WI38 (cell line): Measurements from ENCODE around the gene DENND4C.

Experiments used
- H3K4me3 ChIP-seq: 2 replicates; pipeline ENCODE4 v1.5.1; 2011; ENCODE audit warnings: low read depth, mild to moderate bottlenecking, control low read depth, low read length
- TF ChIP-seq, protein P1 (sequence below): IDR thresholded peaks from 2 replicates; pipeline ENCODE4 v1.5.1; 2012; ENCODE audit warnings: low read depth, mild to moderate bottlenecking, control low read depth, low read length

The DENND4C gene

DNA sequence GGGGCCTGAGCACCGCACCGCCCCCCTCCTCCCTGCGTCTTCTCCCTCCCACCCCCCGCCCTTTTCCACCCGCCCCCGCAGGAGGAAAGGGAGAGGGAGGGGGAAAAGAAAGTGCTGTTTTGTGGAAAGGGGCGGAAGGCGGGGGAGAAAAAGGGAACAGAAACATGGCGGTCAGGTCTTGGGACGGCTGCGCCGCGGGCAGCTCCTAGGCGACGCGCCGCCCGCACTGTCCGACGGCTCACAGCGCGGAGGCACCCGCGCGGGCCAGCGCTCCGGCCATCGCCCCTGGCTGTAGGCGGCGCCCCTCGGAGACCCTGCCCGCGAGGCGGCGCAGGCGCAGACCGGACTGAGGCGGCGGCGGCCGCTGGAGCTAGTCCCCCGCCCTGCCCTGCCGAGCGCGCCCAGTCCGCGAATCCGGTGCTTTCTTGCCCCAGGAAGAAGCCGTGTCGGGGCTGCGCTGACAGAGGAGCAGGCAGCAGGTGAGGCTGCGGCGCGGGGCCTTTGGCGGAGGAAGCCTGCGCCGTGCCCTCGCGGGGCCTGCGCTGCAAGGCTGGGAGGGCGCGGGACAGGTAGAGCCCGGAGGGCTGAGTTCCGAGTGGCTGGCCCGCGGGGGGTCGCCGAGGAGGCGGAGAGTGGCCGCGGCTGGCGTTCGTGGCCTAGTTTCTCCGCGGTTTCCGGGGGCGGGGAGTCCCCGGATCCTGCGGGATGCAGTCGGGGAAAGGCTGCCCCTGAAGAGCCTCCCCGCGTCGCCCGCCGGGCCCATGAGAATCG, at the start of gene DENND4C:
Gene DENND4C (plus strand): TSS at position 339 of the 771 bp plus-strand sequence. CDS start 45,482 bp downstream, outside the sequence.
- TF ChIP-seq, protein P1, sequence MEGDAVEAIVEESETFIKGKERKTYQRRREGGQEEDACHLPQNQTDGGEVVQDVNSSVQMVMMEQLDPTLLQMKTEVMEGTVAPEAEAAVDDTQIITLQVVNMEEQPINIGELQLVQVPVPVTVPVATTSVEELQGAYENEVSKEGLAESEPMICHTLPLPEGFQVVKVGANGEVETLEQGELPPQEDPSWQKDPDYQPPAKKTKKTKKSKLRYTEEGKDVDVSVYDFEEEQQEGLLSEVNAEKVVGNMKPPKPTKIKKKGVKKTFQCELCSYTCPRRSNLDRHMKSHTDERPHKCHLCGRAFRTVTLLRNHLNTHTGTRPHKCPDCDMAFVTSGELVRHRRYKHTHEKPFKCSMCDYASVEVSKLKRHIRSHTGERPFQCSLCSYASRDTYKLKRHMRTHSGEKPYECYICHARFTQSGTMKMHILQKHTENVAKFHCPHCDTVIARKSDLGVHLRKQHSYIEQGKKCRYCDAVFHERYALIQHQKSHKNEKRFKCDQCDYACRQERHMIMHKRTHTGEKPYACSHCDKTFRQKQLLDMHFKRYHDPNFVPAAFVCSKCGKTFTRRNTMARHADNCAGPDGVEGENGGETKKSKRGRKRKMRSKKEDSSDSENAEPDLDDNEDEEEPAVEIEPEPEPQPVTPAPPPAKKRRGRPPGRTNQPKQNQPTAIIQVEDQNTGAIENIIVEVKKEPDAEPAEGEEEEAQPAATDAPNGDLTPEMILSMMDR = no peak
- H3K4me3 ChIP-seq = peak within 1 kb of the TSS; percentile 93

DNA sequence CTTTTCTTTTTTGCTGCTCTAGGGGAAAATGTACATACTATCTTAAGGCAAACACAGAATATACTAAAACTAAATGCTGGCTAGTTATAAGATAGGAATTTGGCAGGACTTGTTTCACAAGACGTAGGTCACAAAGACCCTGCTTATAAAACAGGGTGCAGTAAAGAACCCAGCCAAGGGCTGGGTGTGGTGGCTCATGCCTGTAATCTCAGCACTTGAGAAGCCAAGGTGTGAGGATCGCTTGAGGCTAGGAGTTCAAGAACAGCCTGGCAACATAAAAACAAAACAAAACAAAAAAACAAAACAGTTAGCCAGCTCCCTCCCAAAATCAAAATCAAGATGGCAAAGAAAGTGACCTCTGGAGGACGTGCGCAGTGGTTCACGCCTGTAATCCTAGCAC, 49.5 kb upstream of the DENND4C start:
- no peak overlapping the region for H3K4me3 ChIP-seq
- TF ChIP-seq, protein P1 = no peak

DNA sequence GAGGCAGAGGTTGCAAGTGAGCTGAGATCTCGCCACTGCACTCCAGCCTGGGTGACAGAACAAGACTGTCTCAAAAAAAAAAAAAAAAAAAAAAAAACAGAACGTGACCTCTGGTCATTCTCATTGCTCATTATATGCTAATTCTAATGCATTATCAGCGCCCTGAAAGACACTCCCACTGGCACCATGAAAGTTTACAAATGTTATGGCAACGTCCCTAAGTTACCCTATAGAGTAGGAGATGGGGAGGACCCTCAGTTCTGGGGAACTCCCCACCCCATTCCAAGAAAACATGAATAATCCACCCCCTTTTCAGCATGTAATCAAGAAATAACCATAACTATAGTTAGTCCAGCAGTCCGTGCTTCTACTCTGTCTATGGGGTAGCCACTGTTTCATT, 48.9 kb upstream of the DENND4C start:
- TF ChIP-seq, protein P1 = no peak
- H3K4me3 ChIP-seq = no peak overlapping the region

DNA sequence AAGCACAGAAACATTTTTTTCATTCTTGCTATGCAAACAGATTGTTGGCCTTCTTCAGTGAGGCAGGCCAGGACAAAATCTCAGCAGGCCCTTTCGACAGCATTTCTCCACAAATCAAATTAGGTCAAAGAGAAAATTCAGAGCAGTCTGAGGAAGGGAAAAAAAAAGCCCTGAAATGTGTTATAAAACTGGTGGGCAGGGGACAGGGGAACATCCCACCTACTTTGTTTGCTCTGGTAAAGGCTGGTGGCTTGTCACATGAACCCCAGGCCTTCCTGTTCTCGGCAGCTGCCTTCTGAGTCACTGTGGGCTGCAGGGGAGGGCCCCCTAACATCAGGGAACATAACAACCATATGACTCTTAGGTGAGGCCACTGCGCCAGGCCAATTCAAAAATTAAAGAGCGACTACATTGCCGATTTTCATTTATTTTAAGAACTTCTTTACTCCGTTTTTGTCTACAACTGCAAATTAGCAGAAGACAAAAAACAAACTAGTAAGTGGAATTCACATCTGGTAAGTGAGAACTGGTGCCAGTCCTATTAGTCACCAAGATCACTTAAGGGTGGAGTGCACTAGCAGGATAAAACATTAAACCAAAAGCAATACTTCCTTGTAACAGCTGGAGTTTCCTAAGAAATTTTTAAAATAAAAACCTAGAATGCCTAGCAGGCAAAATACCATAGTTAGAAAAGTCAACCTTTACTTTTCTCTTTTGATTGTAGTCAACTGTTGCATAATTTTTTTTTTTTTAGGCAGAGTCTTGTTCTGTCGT, 46.2 kb upstream of the DENND4C start:
- H3K4me3 ChIP-seq = peak overlapping the region; percentile 18; the same call in 1 of the 2 replicates
- TF ChIP-seq, protein P1 = no peak

DNA sequence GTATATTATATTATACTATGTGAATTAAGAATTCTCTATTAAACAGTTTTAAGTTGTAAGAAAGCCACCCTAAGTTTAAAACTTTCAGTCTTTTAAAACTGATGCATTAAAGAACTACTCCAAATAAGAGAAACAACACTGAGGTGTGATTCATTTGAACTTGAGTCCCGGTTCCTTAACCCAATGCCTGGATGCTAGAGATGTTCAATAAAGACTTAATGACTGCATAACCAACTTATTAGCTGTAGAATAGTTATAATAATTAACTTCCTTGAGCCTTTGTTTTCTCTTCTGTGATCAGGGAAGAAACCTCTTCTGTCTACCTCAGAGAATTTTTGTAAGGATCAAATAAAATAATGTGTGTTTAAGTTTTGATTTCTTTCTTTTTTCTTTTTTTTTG, 45.3 kb upstream of the DENND4C start:
- TF ChIP-seq, protein P1 = no peak
- no peak overlapping the region for H3K4me3 ChIP-seq

DNA sequence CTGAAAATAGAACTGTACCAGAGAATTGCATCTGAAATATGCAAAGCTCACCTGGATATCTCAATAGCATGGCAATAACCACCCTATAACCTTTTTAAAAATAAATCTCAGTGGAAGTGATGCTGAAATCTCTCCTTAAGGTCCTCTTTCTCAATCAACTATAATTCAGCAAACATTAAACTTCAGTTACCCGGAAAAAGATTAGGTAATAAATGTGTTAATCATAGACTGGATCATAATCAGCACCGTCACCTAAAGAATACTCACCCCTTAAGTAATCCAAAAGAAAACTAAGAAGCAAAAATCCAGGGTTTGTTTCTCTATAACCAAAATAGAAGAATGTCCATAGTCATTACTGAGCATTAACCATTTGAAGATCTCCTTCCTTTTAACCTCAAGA, 44.3 kb upstream of the DENND4C start:
- TF ChIP-seq, protein P1 = no peak
- H3K4me3 ChIP-seq = no peak overlapping the region

DNA sequence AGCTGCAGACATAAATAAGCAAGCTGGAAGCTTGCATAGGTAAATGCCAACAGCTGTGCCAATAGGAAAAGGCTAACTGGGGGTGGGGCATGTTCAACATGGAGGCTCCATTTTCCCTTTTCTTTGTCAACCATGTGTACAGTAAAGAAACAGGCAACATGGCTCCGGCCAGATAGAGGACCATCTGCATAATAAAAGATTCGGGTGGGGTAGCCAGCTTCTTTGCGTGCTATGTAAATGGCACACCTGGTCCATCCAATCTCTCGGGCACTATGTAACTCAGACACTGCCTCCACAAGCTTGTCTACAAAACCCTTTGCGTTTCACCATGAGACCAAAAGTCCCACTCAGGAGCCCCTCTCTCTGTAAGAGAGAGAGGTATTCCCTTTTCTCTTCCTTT, 41.7 kb upstream of the DENND4C start:
- H3K4me3 ChIP-seq = no peak overlapping the region
- TF ChIP-seq, protein P1 = no peak
